K562 (cell line): Measurements from ENCODE around the gene LOXL3. TPM values are rescaled to one million over a fixed set of nuclear protein-coding genes. Genes with fewer than 3 reads are reported as not detected.

Source experiments
- CREBBP ChIP-seq: IDR thresholded peaks from one replicate; pipeline ENCODE4 v1.6.1; 2012; ENCODE audit warnings: low read depth, mild to moderate bottlenecking, control low read depth, inconsistent platforms, low read length
- CREM ChIP-seq: IDR thresholded peaks from 2 replicates; pipeline ENCODE4 v1.6.1; 2014; ENCODE audit warnings: antibody characterized with exemption, low read depth
- DACH1 ChIP-seq: fragments of 450-650 bp; IDR thresholded peaks from 2 replicates; pipeline ENCODE4 v1.6.1; 2018; ENCODE audit not compliant: partially characterized antibody
- DIDO1 ChIP-seq: fragments of 450-650 bp; IDR thresholded peaks from 2 replicates; pipeline ENCODE4 v1.6.1; 2016; ENCODE audit warnings: low read depth, missing biosample characterization, missing genetic modification characterization
- EP300 ChIP-seq: IDR thresholded peaks from 2 replicates; pipeline ENCODE4 v1.6.1; 2012; ENCODE audit warnings: low read length, improper control_type of control experiment
- FIP1L1 ChIP-seq: fragments of 200-400 bp; formaldehyde crosslinking; IDR thresholded peaks from 2 replicates; pipeline ENCODE4 v1.6.1; 2018; ENCODE audit warnings: mild to moderate bottlenecking, low read depth, low read length; ENCODE audit not compliant: poor library complexity, severe bottlenecking
- GTF2A2 ChIP-seq: IDR thresholded peaks from 2 replicates; pipeline ENCODE4 v1.6.1; 2016; ENCODE audit warnings: mild to moderate bottlenecking, missing genetic modification characterization, missing compliant biosample characterization
- HMBOX1 ChIP-seq: sonication (generic); IDR thresholded peaks from 2 replicates; pipeline ENCODE4 v1.6.1; 2016
- HNRNPH1 ChIP-seq: fragments of 200-400 bp; formaldehyde crosslinking; optimal IDR thresholded peaks from 2 replicates; pipeline ENCODE3; 2017; ENCODE audit warnings: low read depth, mild to moderate bottlenecking, low read length, moderate library complexity
- IFI16 ChIP-seq: fragments of 250-450 bp; sonication (Bioruptor Pico); IDR thresholded peaks from 2 replicates; pipeline ENCODE4 v2.1.2; 2022; ENCODE audit warnings: mild to moderate bottlenecking, inconsistent platforms
- KDM4B ChIP-seq, 2 experiments: fragments of 450-650 bp in 1 of 2; sonication (generic) in 1 of 2; IDR thresholded peaks; 2 replicates each; pipeline ENCODE4 v1.6.1; 2016 to 2017; ENCODE audit warnings: borderline replicate concordance in 2 of 2, antibody characterized with exemption in 1 of 2, low read depth in 1 of 2, mild to moderate bottlenecking in 1 of 2
- KLF6 ChIP-seq: fragments of 250-450 bp; sonication (Bioruptor Pico); IDR thresholded peaks from 2 replicates; pipeline ENCODE4 v1.4.0; 2020; ENCODE audit warnings: mild to moderate bottlenecking, moderate library complexity, borderline replicate concordance
- MBD2 ChIP-seq: sonication (generic); IDR thresholded peaks from 2 replicates; pipeline ENCODE4 v1.6.1; 2016; ENCODE audit warnings: low read depth, borderline replicate concordance
- MECOM ChIP-seq: fragments of 250-450 bp; sonication (Bioruptor Pico); IDR thresholded peaks from 2 replicates; pipeline ENCODE4 v1.8.0; 2022; ENCODE audit warnings: inconsistent platforms
- MTA1 ChIP-seq: fragments of 450-650 bp; IDR thresholded peaks from 2 replicates; pipeline ENCODE4 v1.6.1; 2017; ENCODE audit warnings: borderline replicate concordance
- MTF1 ChIP-seq: fragments of 250-450 bp; sonication (Bioruptor Pico); IDR thresholded peaks from 2 replicates; pipeline ENCODE4 v1.9.0; 2021; ENCODE audit warnings: moderate library complexity, mild to moderate bottlenecking, inconsistent platforms, borderline replicate concordance
- PCBP1 ChIP-seq: fragments of 200-400 bp; formaldehyde crosslinking; IDR thresholded peaks from 2 replicates; pipeline ENCODE4 v1.6.1; 2018; ENCODE audit warnings: mild to moderate bottlenecking, low read depth, low read length; ENCODE audit not compliant: poor library complexity, severe bottlenecking
- PHB2 ChIP-seq: fragments of 450-650 bp; IDR thresholded peaks from 2 replicates; pipeline ENCODE4 v1.6.1; 2017; ENCODE audit warnings: low read depth
- RCOR1 ChIP-seq, 2 experiments: IDR thresholded peaks; 2 replicates each; pipeline ENCODE4 v1.6.1; 2012; ENCODE audit warnings: low read depth in 2 of 2, low read length in 2 of 2, borderline replicate concordance in 1 of 2, improper control_type of control experiment in 1 of 2
- ZBED1 ChIP-seq: IDR thresholded peaks from 2 replicates; pipeline ENCODE4 v1.6.1; 2014
- ZC3H11A ChIP-seq: IDR thresholded peaks from 2 replicates; pipeline ENCODE4 v1.6.1; 2012; ENCODE audit warnings: low read depth, low read length, improper control_type of control experiment
- ZNF174 ChIP-seq: fragments of 250-450 bp; sonication (Bioruptor Pico); IDR thresholded peaks from 2 replicates; pipeline ENCODE4 v1.4.0; 2020; ENCODE audit warnings: mild to moderate bottlenecking
- ZNF274 ChIP-seq: IDR thresholded peaks from 2 replicates; pipeline ENCODE4 v1.6.1; 2011; ENCODE audit warnings: low read depth, mild to moderate bottlenecking, low read length, moderate library complexity, borderline replicate concordance
- ZNF384 ChIP-seq: IDR thresholded peaks from 2 replicates; pipeline ENCODE4 v1.6.1; 2012; ENCODE audit warnings: low read depth, low read length, improper control_type of control experiment
- ZNF551 ChIP-seq: fragments of 250-450 bp; sonication (Bioruptor Pico); IDR thresholded peaks from 2 replicates; pipeline ENCODE4 v1.5.0; 2021; ENCODE audit warnings: mild to moderate bottlenecking, moderate library complexity
- ZNF57 ChIP-seq: fragments of 450-650 bp; formaldehyde crosslinking; IDR thresholded peaks from 2 replicates; pipeline ENCODE4 v1.4.0; 2020; ENCODE audit warnings: mild to moderate bottlenecking, moderate library complexity
- ZNF780A ChIP-seq: fragments of 250-450 bp; sonication (Bioruptor Pico); IDR thresholded peaks from 2 replicates; pipeline ENCODE4 v1.5.0; 2021; ENCODE audit warnings: mild to moderate bottlenecking
- polyA plus RNA-seq, 8 experiments: library from polyadenylated mRNA; depleted of rRNA in 4 of 8; stranded (reverse) in 5 of 8; unstranded in 3 of 8; fragments of >200 nt; fragmentation: Nextera tagmentation in 2 of 8; fragmentation: Illumina TruSeq in 1 of 8; extraction: Ambion mirVana in 2 of 8; extraction: Trizol in 1 of 8; gene quantifications; 2 replicates each; pipeline versions ENCODE4 v1.2.1 to v1.2.3, GENCODE V29; 2011 to 2014; ENCODE audit warnings: inconsistent platforms in 1 of 8, missing spikeins in 1 of 8
- total RNA-seq, 7 experiments: library from RNA; depleted of rRNA in 6 of 7; stranded (reverse); fragments of >200 nt in 6 of 7; fragmentation: Illumina TruSeq in 2 of 7; extraction: Trizol in 2 of 7; gene quantifications; 2 replicates each; pipeline versions ENCODE4 v1.2.1 to v1.2.3, GENCODE V29; 2011 to 2021; ENCODE audit warnings: low replicate concordance in 1 of 7
- TF ChIP-seq, protein P1 (sequence below): fragments of 250-450 bp; sonication (Bioruptor Pico); IDR thresholded peaks from 2 replicates; pipeline ENCODE4 v1.8.0; 2022; ENCODE audit warnings: inconsistent platforms
- TF ChIP-seq, protein P2 (sequence below): sonication (generic); formaldehyde crosslinking; IDR thresholded peaks from 2 replicates; pipeline ENCODE4 v1.9.0; 2022; ENCODE audit warnings: mild to moderate bottlenecking, missing genetic modification reagents

The LOXL3 gene
- total and polyA plus RNA-seq, 9 of the 15 experiments (the other 6 are each of a cell fraction or from before 2014, with no cell fraction given): 0.22 to 0.99 (median 0.31) TPM

DNA sequence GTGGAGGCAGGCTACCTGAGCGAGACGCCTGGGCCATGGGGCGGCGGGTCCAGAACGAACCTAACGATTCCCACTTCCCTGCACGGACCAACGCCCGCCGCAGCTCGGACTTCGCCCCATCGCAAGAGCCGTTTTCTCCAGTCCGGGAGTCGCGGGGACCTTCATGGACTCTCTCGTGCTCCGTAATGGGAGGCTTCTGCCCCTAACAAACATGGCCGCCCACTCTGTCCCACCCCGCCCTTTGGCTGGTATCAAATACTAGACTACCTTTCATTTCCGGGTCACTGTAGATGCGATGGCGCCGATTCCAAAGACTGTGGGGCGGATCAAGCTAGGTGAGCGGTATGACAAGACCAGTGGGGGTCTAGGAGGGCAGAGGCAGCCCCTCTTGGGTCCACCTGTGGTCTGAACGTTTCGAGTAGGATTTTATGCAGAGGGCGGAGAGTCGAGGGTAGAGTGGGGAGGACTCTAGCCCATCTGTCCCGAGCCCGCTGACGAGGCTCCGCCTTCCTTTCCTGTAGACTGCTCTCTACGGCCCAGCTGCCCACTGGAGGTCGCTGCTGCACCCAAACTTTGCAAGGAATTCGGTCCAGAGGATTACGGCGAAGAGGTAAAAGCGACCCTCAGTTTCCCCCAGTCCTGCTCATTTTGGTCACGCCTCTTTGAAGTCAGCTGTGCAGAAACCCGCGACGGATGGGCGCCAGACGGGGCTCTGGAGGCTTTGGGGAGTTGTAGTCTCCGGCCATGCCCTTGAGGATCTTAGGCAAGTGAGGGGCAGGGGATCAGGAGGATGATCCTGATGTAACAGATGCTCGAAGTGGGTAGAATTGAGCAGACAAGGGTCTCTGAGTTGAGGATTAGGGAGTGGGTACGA is 70.7 kb downstream of the LOXL3 start, which contains the start of the genes CCDC142 and TTC31 (continued):
- no peak for TF ChIP-seq DACH1
- no peak for TF ChIP-seq HNRNPH1
- no peak for TF ChIP-seq MTF1
- no peak for TF ChIP-seq PCBP1
- TF ChIP-seq EP300: 0 out of 2 replicates have a peak, but pooled peaks have one; percentile 1
- no peak for TF ChIP-seq ZNF274
- no peak for TF ChIP-seq CREBBP
- TF ChIP-seq GTF2A2 (tag): no peak
- TF ChIP-seq ZNF57 (CRISPR knock-in tag): no peak
- TF ChIP-seq ZNF551: no peak
- TF ChIP-seq ZNF780A (CRISPR knock-in tag): no peak
- peak; percentile 32; the same call in 1 of the 2 replicates for TF ChIP-seq KLF6 (CRISPR knock-in tag)
- TF ChIP-seq, protein P1, sequence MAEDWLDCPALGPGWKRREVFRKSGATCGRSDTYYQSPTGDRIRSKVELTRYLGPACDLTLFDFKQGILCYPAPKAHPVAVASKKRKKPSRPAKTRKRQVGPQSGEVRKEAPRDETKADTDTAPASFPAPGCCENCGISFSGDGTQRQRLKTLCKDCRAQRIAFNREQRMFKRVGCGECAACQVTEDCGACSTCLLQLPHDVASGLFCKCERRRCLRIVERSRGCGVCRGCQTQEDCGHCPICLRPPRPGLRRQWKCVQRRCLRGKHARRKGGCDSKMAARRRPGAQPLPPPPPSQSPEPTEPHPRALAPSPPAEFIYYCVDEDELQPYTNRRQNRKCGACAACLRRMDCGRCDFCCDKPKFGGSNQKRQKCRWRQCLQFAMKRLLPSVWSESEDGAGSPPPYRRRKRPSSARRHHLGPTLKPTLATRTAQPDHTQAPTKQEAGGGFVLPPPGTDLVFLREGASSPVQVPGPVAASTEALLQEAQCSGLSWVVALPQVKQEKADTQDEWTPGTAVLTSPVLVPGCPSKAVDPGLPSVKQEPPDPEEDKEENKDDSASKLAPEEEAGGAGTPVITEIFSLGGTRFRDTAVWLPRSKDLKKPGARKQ: no peak
- TF ChIP-seq, protein P2, sequence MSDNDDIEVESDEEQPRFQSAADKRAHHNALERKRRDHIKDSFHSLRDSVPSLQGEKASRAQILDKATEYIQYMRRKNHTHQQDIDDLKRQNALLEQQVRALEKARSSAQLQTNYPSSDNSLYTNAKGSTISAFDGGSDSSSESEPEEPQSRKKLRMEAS (CRISPR knock-in tag): no peak; the same call in 1 of the 2 replicates
- TF ChIP-seq ZNF384: no peak
- no peak for TF ChIP-seq MECOM (CRISPR knock-in tag)
- TF ChIP-seq PHB2: no peak
- peak in 1 of 2 experiments; percentile 27; a peak in 2 of 4 replicates for TF ChIP-seq RCOR1 (IDR thresholded peaks at IDR 0.05; ENCODE audit: borderline replicate concordance in 1 of 2, low read depth in 2 of 2, low read length in 2 of 2)
- TF ChIP-seq CREM: peak; percentile 71
- no peak for TF ChIP-seq ZBED1
- no peak for TF ChIP-seq ZC3H11A
- no peak for TF ChIP-seq IFI16 (CRISPR knock-in tag)
- peak; percentile 93 for TF ChIP-seq MBD2
- no peak for TF ChIP-seq HMBOX1
- TF ChIP-seq DIDO1 (tag): peak; percentile 82
- TF ChIP-seq KDM4B (IDR thresholded peaks at IDR 0.05; ENCODE audit: borderline replicate concordance in 2 of 2, low read depth in 1 of 2): no peak; a peak in 1 of 4 replicates
- TF ChIP-seq FIP1L1: no peak
- TF ChIP-seq ZNF174 (CRISPR knock-in tag): no peak
- TF ChIP-seq MTA1: no peak; the same call in 1 of the 2 replicates
